Heart left ventricle (tissue), 13 donors: Measurements from ENCODE around the gene UBE3B.

Experiments used
- CTCF ChIP-seq, 12 donors: fragments of 200-600 bp; sonication (generic) in 4 of 12; IDR thresholded peaks; one replicate each; pipeline versions ENCODE4 v1.5.0 to v1.8.0; 2018 to 2022; ENCODE audit warnings: antibody characterized with exemption in 12 of 12, mild to moderate bottlenecking in 5 of 12
- POLR2A ChIP-seq, 2 donors: fragments of 450-650 bp; IDR thresholded peaks; one replicate each; pipeline ENCODE4 v1.6.1; 2017; ENCODE audit warnings: antibody characterized with exemption in 2 of 2, mild to moderate bottlenecking in 2 of 2, moderate library complexity in 2 of 2
- donor health status: ischemic (EF 13 %, LVEDD 7.1; RV severe dilation, severe dysfunction).
- donor health status: DM: no; HTN: yes; CAD: no.
- donor health status: DM: no; HTN: no; CAD: no.
- donor health status: ischemic (EF 25% LVEDD 6.9; RV normal size, moderate dysfunction).
- donor health status: ischemic (EF 25% LVEDD 5.7; RV mildly dilated, moderate dysfunction).
- donor health status: ischemic (EF 35%, LVEDD 5.7; RV mildly dilated, moderate dysfunction).
- donor health status: nonischemic (EF 11% LVEDD 7.7; RV severe dilation, severe dysfunction).
- donor health status: DM: yes; HTN: yes; CAD: no.
- donor health status: PGD.
- donor health status: ischemic (EF 29% LVEDD 5.4; RV normal size, mild dysfunction).
- donor health status: nonischemic (EF 23%, LVEDD 6.1; RV moderate dilation, normal function).

- no peak for TF ChIP-seq CTCF (IDR thresholded peaks at IDR 0.05)
- no peak for TF ChIP-seq POLR2A (IDR thresholded peaks at IDR 0.05)
These were observed 60.9 kb downstream of the UBE3B start for GRCh38 chr12:109538191-109538863.
